GM18499 (cell line): ENCODE measurements around the gene DISC1.
"Not testable (repeated sequence)": the region's sequence is repeated elsewhere in the genome, so short reads cannot be mapped to it uniquely, and the experiment has no call there.

Experiments
- ATAC-seq: cut with Tn5 transposase; IDR thresholded peaks from one replicate; pipeline ENCODE4 v1.9.1; 2021; ENCODE audit warnings: moderate number of reproducible peaks; ENCODE audit not compliant: insufficient read depth, unreplicated experiment

DISC1 gene

DNA sequence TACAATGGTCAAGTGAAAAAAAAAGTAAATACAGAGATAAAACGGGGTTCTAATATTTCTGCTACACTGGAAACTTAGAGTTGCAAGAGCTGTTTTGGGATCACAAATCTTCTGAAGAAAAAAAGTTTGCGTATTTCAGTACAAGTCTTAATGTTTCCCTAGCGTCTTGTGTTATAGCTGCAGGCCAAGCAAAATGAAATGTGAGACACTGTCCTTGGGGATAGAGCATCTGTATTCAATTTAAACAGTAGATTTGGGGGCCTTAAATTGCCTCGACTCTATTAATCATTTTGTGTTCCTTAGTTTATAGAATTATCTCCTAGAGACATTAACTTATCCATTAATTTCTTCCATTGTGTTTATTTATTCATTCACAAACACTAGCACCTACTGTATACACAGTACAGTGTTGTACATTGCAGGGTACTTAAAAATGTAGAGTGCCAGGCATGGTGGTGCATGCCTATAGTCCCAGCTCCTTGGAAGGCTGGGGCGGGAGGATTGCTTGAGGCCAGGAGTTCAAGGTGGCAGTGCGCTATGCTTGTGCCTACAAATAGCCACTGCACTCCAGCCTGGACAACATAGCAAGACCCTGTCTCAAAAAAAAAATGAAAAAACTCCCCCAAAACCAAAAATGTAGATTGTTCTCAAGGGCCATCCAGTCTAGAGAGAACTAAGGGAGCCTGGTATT, 7.9 kb downstream of the DISC1 start:
- no peak for ATAC-seq

GRCh38 chr1:231636157-231636556, 9.6 kb downstream of the DISC1 start:
- no peak for ATAC-seq

DNA sequence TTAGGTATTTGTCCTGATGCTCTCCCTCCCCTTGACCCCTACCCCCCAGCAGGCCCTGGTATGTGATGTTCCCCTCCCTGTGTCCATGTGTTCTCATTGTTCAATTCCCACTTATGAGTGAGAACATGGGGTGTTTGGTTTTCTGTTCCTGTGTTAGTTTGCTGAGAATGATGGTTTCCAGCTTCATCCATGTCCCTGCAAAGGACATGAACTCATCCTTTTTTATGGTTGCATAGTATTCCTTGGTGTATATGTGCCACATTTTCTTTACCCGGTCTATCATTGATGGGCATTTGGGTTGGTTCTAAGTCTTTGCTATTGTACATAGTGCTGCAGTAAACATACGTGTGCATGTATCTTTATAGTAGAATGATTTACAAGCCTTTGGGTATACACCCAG, 10.3 kb downstream of the DISC1 start:
- not testable (repeated sequence) for ATAC-seq

DNA sequence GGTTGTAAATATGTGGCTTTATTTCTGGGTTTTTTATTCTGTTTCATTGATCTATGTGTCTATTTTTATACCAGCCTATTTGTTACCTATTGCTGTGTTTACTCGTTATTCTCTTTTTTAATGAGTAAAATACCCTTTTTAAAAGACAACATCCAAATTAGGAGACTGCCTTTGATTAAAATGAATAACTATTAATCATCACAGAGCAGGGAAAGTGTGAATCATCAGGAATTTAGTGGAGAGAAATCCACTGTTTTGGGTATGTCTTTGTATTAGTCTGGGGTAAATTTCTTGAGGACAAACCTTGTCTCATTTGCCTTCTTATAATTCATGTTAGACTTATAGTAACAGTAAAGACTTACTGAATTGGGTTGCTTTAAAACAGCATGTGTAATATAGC, 12.1 kb downstream of the DISC1 start:
- no peak for ATAC-seq

- ATAC-seq: no peak
Measured at GRCh38 chr1:231639819-231640218, 13.2 kb downstream of the DISC1 start.

DNA sequence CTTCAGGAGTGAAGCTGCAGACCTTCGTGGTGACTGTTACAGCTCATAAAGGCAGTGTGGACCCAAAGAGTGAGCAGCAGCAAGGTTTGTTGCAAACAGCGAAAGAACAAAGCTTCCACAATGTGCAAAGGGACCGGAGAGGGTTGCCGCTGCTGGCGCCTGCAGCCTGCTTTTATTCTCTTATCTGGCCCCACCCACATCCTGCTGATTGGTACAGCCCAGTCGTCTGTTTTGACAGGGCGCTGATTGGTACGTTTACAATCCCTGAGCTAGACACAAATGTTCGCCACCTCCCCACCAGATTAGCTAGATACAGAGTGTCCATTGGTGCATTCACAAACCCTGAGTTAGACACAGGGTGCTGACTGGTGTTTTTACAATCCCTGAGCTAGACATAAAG, 14.9 kb downstream of the DISC1 start:
- ATAC-seq: not testable (repeated sequence)

DNA sequence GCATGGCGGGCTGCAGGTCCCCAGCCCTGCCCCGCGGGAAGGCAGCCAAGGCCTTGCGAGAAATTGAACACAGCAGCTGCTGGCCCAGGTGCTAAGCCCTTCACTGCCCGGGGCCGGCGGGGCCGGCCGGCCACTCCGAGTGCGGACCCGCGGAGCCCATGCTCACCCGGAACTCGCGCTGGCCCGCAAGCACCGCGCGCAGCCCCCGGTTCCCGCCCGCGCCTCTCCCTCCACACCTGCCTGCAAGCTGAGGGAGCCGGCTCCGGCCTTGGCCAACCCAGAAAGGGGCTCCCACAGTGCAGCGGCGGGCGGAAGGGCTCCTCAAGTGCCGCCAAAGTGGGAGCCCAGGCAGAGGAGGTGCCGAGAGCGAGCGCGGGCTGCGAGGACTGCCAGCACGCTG, 15.5 kb downstream of the DISC1 start:
- not testable (repeated sequence) for ATAC-seq

GRCh38 chr1:231642618-231643017, 16.0 kb downstream of the DISC1 start:
- no peak for ATAC-seq

GRCh38 chr1:231643071-231643934, 16.7 kb downstream of the DISC1 start:
- no peak for ATAC-seq

- ATAC-seq: no peak
Measured at GRCh38 chr1:231643935-231644237, 17.3 kb downstream of the DISC1 start.

DNA sequence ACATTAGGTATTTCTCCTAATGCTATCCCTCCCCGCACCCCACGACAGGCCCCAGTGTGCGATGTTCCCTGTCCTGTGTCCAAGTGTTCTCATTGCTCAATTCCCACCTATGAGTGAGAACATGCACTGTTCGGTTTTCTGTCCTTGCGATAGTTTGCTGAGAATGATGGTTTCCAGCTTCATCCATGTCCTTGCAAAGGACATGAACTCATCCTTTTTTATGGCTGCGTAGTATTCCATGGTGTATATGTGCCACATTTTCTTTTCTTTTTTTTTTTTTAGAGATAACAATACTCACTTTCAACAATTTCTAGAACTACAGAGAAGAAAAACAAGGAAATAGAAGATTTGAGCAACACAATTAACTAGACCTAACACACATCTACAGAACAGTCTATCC, 19.0 kb downstream of the DISC1 start:
- ATAC-seq: not testable (repeated sequence)

DNA sequence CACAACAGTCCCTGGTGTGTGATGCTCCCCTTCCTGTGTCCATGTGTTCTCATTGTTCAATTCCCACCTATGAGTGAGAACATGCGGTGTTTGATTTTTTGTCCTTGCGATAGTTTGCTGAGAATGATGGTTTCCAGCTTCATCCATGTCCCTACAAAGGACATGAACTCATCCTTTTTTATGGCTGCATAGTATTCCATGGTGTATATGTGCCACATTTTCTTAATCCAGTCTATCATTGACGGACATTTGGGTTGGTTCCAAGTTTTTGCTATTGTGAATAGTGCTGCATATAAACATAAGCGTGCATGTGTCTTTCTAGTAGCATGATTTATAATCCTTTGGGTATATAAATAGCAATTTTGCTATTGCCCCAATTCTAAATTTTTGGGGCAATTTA, 19.6 kb downstream of the DISC1 start:
- ATAC-seq: not testable (repeated sequence)

DNA sequence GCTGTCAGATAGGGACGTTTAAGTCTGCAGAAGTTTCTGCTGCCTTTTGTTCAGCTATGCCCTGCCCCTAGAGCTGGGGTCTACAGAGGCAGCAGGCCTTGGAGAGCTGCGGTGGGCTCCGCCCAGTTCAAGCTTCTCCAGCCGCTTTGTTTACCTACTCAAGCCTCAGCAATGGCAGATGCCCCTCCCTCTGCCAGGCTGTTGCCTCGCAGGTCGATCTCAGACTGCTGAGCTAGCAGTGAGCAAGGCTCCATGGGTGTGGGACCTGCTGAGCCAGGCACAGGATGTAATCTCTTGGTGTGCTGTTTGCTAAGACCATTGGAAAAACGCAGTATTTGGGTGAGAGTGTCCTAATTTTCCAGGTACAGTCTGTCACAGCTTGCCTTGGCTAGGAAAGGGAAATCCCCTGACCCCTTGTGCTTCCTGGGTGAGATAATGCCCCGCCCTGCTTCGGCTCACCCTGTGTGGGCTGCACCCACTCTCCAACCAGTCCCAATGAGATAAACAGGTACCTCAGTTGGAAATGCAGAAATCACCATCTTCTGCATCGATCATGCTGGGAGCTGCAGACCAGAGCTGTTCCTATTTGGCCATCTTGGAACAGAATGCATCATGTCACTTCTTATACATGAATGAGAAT, 25.2 kb downstream of the DISC1 start:
- not testable (repeated sequence) for ATAC-seq

- no peak for ATAC-seq
Measured at GRCh38 chr1:231653632-231654031, 27.0 kb downstream of the DISC1 start.

- no peak for ATAC-seq
Measured at GRCh38 chr1:231656741-231657140, 30.2 kb downstream of the DISC1 start.

GRCh38 chr1:231658223-231658622, 31.6 kb downstream of the DISC1 start:
- not testable (repeated sequence) for ATAC-seq

DNA sequence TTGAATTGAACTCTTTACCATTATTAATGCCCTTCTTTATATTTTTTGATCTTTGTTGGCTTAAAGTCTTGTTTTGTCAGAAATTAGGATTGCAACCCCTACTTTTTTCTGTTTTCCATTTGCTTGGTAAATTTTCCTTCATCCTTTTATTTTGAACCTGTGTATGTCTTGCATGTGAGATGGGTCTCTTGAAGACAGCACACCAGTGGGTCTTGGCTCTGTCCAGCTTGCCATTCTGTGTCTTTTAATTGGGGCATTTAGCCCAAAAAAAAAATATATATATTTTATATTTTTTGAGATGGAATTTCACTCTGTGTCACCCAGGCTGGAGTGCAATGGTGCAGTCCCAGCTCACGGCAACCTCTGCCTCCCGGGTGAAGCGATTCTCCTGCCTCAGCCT, 33.6 kb downstream of the DISC1 start:
- ATAC-seq: no peak

GRCh38 chr1:231663211-231663792, 36.7 kb downstream of the DISC1 start:
- no peak for ATAC-seq

DNA sequence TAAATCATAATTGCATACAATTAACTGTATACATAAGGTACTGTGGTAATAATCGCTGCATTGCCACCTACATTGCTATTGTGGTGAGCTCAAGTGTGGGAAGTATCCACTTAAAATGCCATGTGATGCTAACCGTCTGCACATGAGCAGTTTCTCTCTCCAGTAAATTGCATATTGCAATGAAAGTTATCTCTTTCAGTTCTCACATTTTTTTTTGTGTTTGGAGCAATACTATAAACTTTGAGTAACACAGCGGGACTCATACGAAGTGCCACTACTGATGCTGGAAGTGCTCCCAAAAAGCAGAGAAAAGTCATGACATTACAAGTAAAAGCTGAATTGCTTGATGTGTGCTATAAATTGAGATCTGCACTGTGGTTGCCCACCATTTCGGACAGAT, 38.5 kb downstream of the DISC1 start:
- ATAC-seq: no peak

DNA sequence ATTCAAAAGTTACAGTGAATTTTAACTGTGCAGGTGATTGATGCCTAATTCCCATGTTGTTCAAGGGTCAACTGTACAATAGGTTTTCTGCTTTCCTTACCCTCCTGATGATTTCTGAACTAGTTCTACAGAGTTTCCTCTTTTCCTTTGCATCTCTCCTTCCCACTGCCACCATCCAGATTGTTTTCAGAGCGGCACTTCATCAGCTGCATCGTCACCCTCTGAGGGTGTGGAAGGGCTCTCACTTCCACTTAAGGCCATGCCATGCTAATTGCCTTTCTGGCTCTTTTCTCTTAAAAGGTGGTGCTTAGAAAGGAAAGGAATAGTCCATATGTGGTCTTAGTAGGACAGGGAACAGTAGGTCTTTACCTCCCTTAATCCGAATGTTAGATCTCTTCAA, 39.1 kb downstream of the DISC1 start:
- no peak for ATAC-seq
